Ovary (tissue), 9 donors: ENCODE measurements around the gene PDE5A. TPM values are rescaled to one million over a fixed set of nuclear protein-coding genes. Genes with fewer than 3 reads are reported as not detected.

Experiments
- DNase-seq, 5 donors: peaks; one replicate each; pipeline ENCODE4 v3.0.0-alpha.2; 2019 to 2020
- H3K27ac ChIP-seq, 2 donors: fragments of 200-600 bp; one replicate each; pipeline versions ENCODE4 v1.5.1 to v1.8.0; 2019 to 2022
- H3K27me3 ChIP-seq: fragments of 200-600 bp; one replicate; pipeline ENCODE4 v1.8.0; 2022
- H3K36me3 ChIP-seq: fragments of 200-600 bp; sonication (generic); one replicate; pipeline ENCODE4 v1.5.1; 2019
- H3K4me1 ChIP-seq: one replicate; pipeline ENCODE4 v1.8.1; 2013; ENCODE audit warnings: mild to moderate bottlenecking, moderate library complexity; ENCODE audit not compliant: insufficient read depth
- H3K4me3 ChIP-seq: fragments of 200-600 bp; sonication (generic); one replicate; pipeline ENCODE4 v1.5.1; 2017
- H3K9me3 ChIP-seq, 2 donors: fragments of 200-600 bp in 1 of 2; sonication (generic) in 1 of 2; one replicate each; pipeline versions ENCODE4 v1.5.1 to v1.8.1; 2013 to 2019; ENCODE audit warnings: mild to moderate bottlenecking in 1 of 2, moderate library complexity in 1 of 2
- EP300 ChIP-seq: sonication (generic); formaldehyde crosslinking; IDR thresholded peaks from one replicate; pipeline ENCODE4 v1.6.1; 2017; ENCODE audit warnings: antibody characterized with exemption
- POLR2A ChIP-seq: fragments of 450-650 bp; IDR thresholded peaks from one replicate; pipeline ENCODE4 v1.6.1; 2017; ENCODE audit warnings: antibody characterized with exemption, mild to moderate bottlenecking, moderate library complexity
- WGBS, 3 donors: extraction: QIAGEN DNeasy Blood & Tissue Kit in 1 of 3; methylation state at CpG; one replicate each; pipeline versions ENCODE4 v1.1.5 to v1.1.7; 2013 to 2017; 5-methylcytosine and 5-hydroxymethylcytosine counted together
- intact Hi-C, 4 donors: fragments of 100-400 bp; cut with DNase I; formaldehyde crosslinking; loops; one replicate each; pipeline versions ENCODE4 v1.11.0 to v1.15.1; 2022 to 2023
- polyA plus RNA-seq, 2 donors: library from polyadenylated mRNA; stranded (reverse); fragments of 200-250 nt in 1 of 2; fragments of 350-450 nt in 1 of 2; fragmentation: Illumina TruSeq in 1 of 2; extraction: RNeasy Lipid Tissue Mini Kit (QIAGEN cat#74804) in 1 of 2; gene quantifications; one replicate each; pipeline ENCODE4 v1.2.3, GENCODE V29; 2013 to 2014
- total RNA-seq, 7 donors: library from RNA; depleted of rRNA in 2 of 7; stranded (reverse); fragments of >200 nt in 2 of 7; fragmentation: NEBNext Ultra II Directional in 3 of 7; extraction: Animal tissue kit (Norgen Biotek cat#: 25700) in 3 of 7; gene quantifications; one replicate each; pipeline versions ENCODE4 v1.1.0 to v1.2.4, GENCODE V29; 2016 to 2023
- TF ChIP-seq, protein P1 (sequence below), 3 donors: fragments of 450-650 bp in 2 of 3; fragments of 200-600 bp in 1 of 3; IDR thresholded peaks; one replicate each; pipeline versions ENCODE4 v1.5.1 to v1.8.0; 2016 to 2022; ENCODE audit warnings: antibody characterized with exemption in 3 of 3, mild to moderate bottlenecking in 1 of 3
- donor health status: DM: no; HTN: no; CAD: no; lungs with moderate emphysema.
- donor health status: DM: no; HTN: no; CAD: no.
- donor health status: Bipolar disorder and iron deficiency.
- donor health status: DM: yes; HTN: yes; CAD: no.
- donor health status: DM: no; HTN: no; CAD: no.
- donor health status: DM: yes; HTN: yes; CAD: no.

PDE5A gene
- total and polyA plus RNA-seq, 9 donors: 4.6 to 25.3 (median 9.7) TPM

DNA sequence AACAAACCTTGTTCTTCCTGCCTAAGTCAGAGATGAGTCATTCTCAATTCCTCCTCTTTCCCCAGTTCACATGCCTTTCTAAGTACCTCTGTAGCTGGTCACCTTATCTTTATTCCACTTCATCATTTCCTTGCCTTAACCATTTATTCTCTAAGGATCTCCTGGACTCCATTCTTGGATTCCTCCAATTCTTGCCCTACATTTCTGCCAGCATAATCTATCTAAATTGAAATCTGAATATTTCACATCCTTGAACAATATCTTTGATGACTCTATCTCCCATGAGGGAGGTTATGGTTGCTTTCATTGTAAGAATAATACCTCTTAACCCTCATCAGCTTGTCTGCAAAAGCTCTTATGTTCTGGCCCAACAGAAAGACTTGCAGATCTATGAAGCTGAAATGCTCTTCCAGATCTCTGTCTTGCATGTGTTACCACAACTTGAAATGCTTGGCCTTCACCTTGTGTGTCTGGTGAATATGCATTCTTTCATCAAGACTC lies 28.6 kb upstream of the PDE5A start:
- no peak overlapping the region for H3K27ac ChIP-seq
- no peaks in the 10 kb centered on the region for H3K9me3 ChIP-seq
- TF ChIP-seq EP300 (no peak), POLR2A (no peak)
- TF ChIP-seq, protein P1, sequence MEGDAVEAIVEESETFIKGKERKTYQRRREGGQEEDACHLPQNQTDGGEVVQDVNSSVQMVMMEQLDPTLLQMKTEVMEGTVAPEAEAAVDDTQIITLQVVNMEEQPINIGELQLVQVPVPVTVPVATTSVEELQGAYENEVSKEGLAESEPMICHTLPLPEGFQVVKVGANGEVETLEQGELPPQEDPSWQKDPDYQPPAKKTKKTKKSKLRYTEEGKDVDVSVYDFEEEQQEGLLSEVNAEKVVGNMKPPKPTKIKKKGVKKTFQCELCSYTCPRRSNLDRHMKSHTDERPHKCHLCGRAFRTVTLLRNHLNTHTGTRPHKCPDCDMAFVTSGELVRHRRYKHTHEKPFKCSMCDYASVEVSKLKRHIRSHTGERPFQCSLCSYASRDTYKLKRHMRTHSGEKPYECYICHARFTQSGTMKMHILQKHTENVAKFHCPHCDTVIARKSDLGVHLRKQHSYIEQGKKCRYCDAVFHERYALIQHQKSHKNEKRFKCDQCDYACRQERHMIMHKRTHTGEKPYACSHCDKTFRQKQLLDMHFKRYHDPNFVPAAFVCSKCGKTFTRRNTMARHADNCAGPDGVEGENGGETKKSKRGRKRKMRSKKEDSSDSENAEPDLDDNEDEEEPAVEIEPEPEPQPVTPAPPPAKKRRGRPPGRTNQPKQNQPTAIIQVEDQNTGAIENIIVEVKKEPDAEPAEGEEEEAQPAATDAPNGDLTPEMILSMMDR (IDR thresholded peaks at IDR 0.05): no peak
- H3K4me1 ChIP-seq: no peaks in the 10 kb centered on the region
- no peaks in the 10 kb centered on the region for H3K27me3 ChIP-seq
- no peak for DNase-seq
- intact Hi-C loops: no loop called here
- H3K36me3 ChIP-seq: no peaks in the 10 kb centered on the region
- no peak overlapping the region for H3K4me3 ChIP-seq

DNA sequence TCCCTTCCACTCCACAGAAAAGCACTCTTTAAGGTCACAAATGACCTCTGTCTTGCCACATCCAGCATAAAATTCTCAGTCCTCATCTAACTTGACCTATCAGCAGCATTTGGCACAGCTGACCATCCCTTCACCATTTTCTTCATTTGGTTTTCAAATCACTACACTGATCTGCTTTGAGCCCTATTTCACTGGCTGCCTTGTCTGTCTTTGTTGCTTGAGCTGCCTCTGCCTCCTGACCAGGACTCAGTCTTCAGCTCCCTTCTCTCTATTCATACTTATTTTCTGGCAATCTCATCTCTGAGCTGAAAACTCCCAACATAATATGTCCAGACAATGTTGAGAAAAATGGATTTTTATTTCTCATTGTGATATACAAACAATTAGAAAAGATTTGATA lies 27.7 kb upstream of the PDE5A start:
- Histone ChIP-seq H3K4me1 (no peaks in the 10 kb centered on the region), H3K27ac (no peak overlapping the region), H3K36me3 (no peaks in the 10 kb centered on the region), H3K4me3 (no peak overlapping the region), H3K27me3 (no peaks in the 10 kb centered on the region), H3K9me3 (no peaks in the 10 kb centered on the region)
- no peak for TF ChIP-seq EP300
- TF ChIP-seq, protein P1 (IDR thresholded peaks at IDR 0.05): no peak
- no peak for TF ChIP-seq POLR2A
- intact Hi-C loops: no loop called here
- DNase-seq: no peak

DNA sequence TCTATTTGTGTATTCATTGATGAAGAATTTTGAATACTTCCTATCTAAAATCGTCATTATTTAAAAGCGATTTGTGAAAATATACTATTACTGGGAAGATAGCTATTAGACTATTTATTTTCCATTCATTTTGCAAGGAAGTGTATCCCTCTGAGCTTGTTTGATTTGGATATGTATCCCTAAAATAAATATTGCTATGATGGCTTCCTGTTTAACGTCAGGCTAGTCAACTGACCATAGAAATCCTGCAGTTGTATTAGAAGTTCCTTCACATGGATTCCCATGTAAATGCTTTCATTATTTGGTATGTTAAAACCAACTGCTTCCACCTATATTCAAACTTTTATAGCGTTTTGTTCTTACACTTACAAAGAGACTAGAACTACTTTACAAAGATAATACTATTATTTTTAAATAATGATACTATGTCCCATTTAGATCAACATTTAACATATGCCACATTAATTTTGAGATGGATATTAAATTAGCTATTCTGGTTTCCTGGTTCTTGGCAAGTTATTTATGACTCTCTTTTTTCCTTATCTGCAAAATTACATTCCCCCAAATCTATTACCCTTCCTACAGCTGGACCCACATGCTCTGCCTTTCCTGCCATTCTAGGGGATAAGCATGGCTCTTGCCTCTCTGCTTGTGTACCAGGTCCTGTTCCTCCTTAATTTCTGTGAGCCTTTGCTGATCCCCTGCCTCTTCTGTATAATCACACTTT lies 26.7 kb upstream of the PDE5A start:
- WGBS, 3 donors: 44 to 61% (median 59%) methylated on average over 4 of the region's 4 CpGs

DNA sequence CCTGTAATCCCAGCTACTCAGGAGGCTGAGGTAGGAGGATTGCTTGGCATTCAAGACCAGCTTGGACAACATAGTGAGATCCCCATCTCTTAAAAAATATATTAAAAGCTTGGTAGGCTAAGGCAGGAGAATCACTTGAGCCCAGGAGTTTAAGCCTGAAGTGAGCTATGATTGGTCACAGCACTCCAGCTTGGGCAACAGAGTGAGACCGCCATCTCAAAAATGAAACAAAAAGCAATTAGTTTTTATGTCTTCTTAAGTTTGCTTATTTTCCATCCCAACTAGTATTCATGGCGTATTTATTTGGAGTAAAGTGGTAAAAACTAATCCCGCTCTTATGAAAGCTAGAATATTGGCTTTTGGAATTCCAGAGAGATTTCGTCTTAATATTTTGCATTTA lies 25.4 kb upstream of the PDE5A start:
- no peak for TF ChIP-seq POLR2A
- TF ChIP-seq, protein P1 (IDR thresholded peaks at IDR 0.05): no peak
- TF ChIP-seq EP300: no peak
- WGBS, 3 donors: 74 to 92% (median 81%) methylated on average over 4 of the region's 4 CpGs
- Histone ChIP-seq H3K4me1 (no peaks in the 10 kb centered on the region), H3K27me3 (no peaks in the 10 kb centered on the region), H3K9me3 (no peaks in the 10 kb centered on the region), H3K27ac (no peak overlapping the region), H3K4me3 (no peak overlapping the region), H3K36me3 (no peaks in the 10 kb centered on the region)
- intact Hi-C loops: no loop called here
- DNase-seq: no peak

More for the DNA sequence above, 26.7 kb upstream of the PDE5A start:
- Histone ChIP-seq H3K9me3 (no peaks in the 10 kb centered on the region), H3K36me3 (no peaks in the 10 kb centered on the region), H3K27ac (no peak overlapping the region), H3K27me3 (no peaks in the 10 kb centered on the region), H3K4me1 (no peaks in the 10 kb centered on the region), H3K4me3 (no peak overlapping the region)
- no peak for DNase-seq
- intact Hi-C loops: no loop called here
- no peak for TF ChIP-seq EP300
- TF ChIP-seq, protein P1 (IDR thresholded peaks at IDR 0.05): no peak
- no peak for TF ChIP-seq POLR2A
